NOMO-1 treated with dmso at 0.1 percent for 144 hours (cell line): ENCODE data around the gene ZNF678.
"Not testable (repeated sequence)": the region's sequence is repeated elsewhere in the genome, so short reads cannot be mapped to it uniquely, and the experiment has no call there.

Experiments used
- DNase-seq: peaks from one replicate; lab custom pipeline; 2025; ENCODE audit not compliant: unreplicated experiment; lab: John Stamatoyannopoulos, UW

Gene ZNF678

GRCh38 chr1:227596222-227596621 lies 32.9 kb downstream of the ZNF678 start:
- not testable (repeated sequence) for DNase-seq

- no peak for DNase-seq
These were observed 40.0 kb downstream of the ZNF678 start for GRCh38 chr1:227603327-227603726.

- DNase-seq, result no peak
These were observed 41.1 kb downstream of the ZNF678 start for GRCh38 chr1:227604446-227604845.

GRCh38 chr1:227606271-227606670 lies 42.9 kb downstream of the ZNF678 start:
- not testable (repeated sequence) for DNase-seq

GRCh38 chr1:227607336-227607898 lies 44.1 kb downstream of the ZNF678 start:
- no peak for DNase-seq

- no peak for DNase-seq
These were observed 49.3 kb downstream of the ZNF678 start for GRCh38 chr1:227612658-227613057.

- DNase-seq, result no peak
These were observed 50.2 kb downstream of the ZNF678 start for GRCh38 chr1:227613526-227613925.

- DNase-seq, result no peak
These were observed 57.9 kb downstream of the ZNF678 start for GRCh38 chr1:227621211-227621610.

- DNase-seq, result no peak
These were observed 59.6 kb downstream of the ZNF678 start for GRCh38 chr1:227622739-227623475.

GRCh38 chr1:227632325-227632724 lies 69.0 kb downstream of the ZNF678 start:
- DNase-seq, result no peak

- DNase-seq, result no peak
These were observed 72.2 kb downstream of the ZNF678 start for GRCh38 chr1:227635596-227635995.

- no peak for DNase-seq
These were observed 91.1 kb downstream of the ZNF678 start for GRCh38 chr1:227654431-227654830.

- no peak for DNase-seq
These were observed 91.7 kb downstream of the ZNF678 start for GRCh38 chr1:227654858-227655752.

GRCh38 chr1:227661495-227661894 lies 98.1 kb downstream of the ZNF678 start:
- DNase-seq, result no peak

GRCh38 chr1:227662933-227663332 lies 99.6 kb downstream of the ZNF678 start:
- no peak for DNase-seq

GRCh38 chr1:227666286-227666685 lies 102.9 kb downstream of the ZNF678 start:
- DNase-seq, result no peak

- no peak for DNase-seq
These were observed 110.1 kb downstream of the ZNF678 start for GRCh38 chr1:227673441-227673840.

GRCh38 chr1:227685807-227686206 lies 122.5 kb downstream of the ZNF678 start:
- no peak for DNase-seq

- DNase-seq, result no peak
These were observed 134.0 kb downstream of the ZNF678 start for GRCh38 chr1:227697321-227697864.

- not testable (repeated sequence) for DNase-seq
These were observed 138.3 kb downstream of the ZNF678 start for GRCh38 chr1:227701631-227702030.

- DNase-seq, result no peak
These were observed 144.5 kb downstream of the ZNF678 start for GRCh38 chr1:227707846-227708245.
